HEK293T (cell line): ENCODE data around the gene DNM1L.

Experiments
- BHLHE40 ChIP-seq: fragments of 450-650 bp; IDR thresholded peaks from 2 replicates; pipeline ENCODE4 v1.6.1; 2016; ENCODE audit warnings: mild to moderate bottlenecking, moderate library complexity, borderline replicate concordance
- CTBP1 ChIP-seq: fragments of 450-650 bp; IDR thresholded peaks from 2 replicates; pipeline ENCODE4 v1.6.1; 2016; ENCODE audit warnings: borderline replicate concordance
- FOXM1 ChIP-seq: fragments of 450-650 bp; IDR thresholded peaks from 2 replicates; pipeline ENCODE4 v1.6.1; 2017; ENCODE audit warnings: mild to moderate bottlenecking, borderline replicate concordance
- HDGF ChIP-seq: fragments of 450-650 bp; IDR thresholded peaks from 2 replicates; pipeline ENCODE4 v1.6.1; 2017; ENCODE audit warnings: antibody characterized with exemption, borderline replicate concordance
- L3MBTL2 ChIP-seq: fragments of 450-650 bp; conservative IDR thresholded peaks from 2 replicates; pipeline ENCODE4 v1.6.1; 2016; ENCODE audit warnings: mild to moderate bottlenecking
- SP1 ChIP-seq: fragments of 450-650 bp; IDR thresholded peaks from 2 replicates; pipeline ENCODE4 v1.6.1; 2017
- SUZ12 ChIP-seq: fragments of 450-650 bp; IDR thresholded peaks from 2 replicates; pipeline ENCODE4 v1.6.1; 2016; ENCODE audit warnings: mild to moderate bottlenecking
- TF ChIP-seq, protein P1 (sequence below): fragments of 450-650 bp; IDR thresholded peaks from 2 replicates; pipeline ENCODE4 v1.6.1; 2016

DNA sequence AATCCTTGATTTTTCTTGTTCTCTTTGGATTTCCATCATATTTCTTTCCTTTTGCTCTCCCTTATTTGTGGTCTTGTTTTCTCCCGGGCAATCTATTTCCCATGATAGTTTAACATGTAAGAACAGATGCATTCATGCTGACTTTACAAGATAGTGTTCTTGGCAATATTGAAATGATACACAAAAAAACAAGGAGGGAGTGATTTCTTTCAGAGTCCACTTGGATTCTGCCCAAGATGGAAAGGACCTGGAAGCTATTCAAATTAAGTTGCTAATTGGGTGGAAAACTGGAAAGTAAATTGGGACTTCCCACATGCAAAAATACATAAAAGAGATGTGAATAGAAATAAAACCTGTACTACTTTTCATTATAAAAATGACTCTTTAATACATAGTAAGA lies 91.0 kb downstream of the DNM1L start:
- TF ChIP-seq FOXM1 (no peak), SP1 (no peak), L3MBTL2 (no peak), HDGF (no peak), BHLHE40 (no peak), SUZ12 (no peak), CTBP1 (no peak)
- TF ChIP-seq, protein P1, sequence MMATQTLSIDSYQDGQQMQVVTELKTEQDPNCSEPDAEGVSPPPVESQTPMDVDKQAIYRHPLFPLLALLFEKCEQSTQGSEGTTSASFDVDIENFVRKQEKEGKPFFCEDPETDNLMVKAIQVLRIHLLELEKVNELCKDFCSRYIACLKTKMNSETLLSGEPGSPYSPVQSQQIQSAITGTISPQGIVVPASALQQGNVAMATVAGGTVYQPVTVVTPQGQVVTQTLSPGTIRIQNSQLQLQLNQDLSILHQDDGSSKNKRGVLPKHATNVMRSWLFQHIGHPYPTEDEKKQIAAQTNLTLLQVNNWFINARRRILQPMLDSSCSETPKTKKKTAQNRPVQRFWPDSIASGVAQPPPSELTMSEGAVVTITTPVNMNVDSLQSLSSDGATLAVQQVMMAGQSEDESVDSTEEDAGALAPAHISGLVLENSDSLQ, result no peak
